ENCODE results near the gene DOK4.

Gene DOK4

GRCh38 chr16:57519796-57520360 is 33.6 kb upstream of the DOK4 start:
- peak; percentile 78 for DNase-seq (ENCODE audit: low spot score)

- no peak for DNase-seq (ENCODE audit: low spot score)
These were observed 32.6 kb upstream of the DOK4 start for GRCh38 chr16:57518922-57519321.

- DNase-seq (ENCODE audit: low spot score): no peak
These were observed 32.2 kb upstream of the DOK4 start for GRCh38 chr16:57518520-57518919.

DNA sequence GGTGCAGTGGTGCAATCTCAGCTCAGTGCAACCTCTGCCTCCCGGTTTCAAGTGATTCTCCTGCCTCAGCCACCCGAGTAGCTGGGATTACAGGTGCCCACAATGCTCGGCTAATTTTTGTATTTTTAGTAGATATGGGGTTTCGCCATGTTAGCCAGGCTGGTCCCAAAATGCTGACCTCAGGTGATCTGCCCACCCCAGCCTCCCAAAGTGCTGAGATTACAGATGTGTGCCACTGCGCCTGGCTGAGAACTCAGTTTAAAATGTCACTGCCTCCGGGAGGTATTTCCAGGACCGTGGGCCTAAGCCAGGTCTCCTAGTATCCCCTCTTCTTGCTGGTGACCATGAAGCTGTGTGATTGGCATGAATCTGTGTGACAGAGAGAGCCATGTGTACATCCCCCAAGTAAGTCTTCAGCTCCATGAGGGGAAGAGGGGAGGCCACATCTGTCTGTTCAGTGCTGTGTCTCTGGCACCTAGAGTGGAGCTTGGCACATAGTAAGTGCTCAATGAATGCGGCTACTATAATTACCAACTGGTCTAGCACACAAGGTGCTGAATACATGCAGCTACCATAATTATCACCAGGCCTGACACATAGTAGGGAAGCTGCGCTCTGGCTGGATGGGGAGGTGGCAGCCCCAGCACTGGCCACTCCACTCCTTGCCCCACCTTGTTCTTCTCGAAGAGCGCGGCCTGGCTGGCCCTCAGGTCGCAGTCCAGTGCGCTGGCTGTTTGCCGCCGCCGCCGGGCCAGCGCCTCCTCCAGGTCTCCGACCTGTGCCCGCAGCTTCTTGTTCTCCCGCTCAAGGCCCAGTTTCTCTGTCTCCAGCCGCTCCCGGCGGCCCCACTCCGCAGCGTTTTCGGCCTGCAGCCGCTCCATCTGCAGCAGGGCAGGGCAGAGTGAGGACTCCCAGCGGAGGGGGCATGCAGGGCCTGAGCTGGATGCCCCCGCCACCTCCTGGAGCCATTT is 31.4 kb upstream of the DOK4 start:
- no peak for DNase-seq (ENCODE audit: low spot score)

DNA sequence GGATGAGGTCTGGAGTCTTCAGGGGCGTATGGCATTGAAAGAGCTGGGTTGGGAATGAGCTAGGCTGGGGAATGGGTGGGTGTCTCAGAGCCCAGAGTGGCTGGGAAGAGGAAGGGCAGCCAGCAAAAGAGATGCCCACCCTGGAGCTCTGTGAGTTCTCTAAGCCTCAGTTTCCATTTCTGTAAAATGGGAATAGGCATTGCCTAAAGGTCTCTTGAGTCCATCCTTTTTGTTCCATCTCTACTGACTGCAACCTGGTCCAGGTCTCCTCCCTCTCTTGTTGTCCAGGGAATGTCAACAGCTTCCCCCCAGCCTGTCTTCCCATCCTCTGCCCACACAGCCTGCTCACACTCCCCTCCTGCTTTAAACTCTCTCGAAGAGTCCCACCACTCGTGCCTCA is 30.5 kb upstream of the DOK4 start:
- no peak for DNase-seq (ENCODE audit: low spot score)

- DNase-seq (ENCODE audit: low spot score): no peak
These were observed 30.0 kb upstream of the DOK4 start for GRCh38 chr16:57516176-57516725.

DNA sequence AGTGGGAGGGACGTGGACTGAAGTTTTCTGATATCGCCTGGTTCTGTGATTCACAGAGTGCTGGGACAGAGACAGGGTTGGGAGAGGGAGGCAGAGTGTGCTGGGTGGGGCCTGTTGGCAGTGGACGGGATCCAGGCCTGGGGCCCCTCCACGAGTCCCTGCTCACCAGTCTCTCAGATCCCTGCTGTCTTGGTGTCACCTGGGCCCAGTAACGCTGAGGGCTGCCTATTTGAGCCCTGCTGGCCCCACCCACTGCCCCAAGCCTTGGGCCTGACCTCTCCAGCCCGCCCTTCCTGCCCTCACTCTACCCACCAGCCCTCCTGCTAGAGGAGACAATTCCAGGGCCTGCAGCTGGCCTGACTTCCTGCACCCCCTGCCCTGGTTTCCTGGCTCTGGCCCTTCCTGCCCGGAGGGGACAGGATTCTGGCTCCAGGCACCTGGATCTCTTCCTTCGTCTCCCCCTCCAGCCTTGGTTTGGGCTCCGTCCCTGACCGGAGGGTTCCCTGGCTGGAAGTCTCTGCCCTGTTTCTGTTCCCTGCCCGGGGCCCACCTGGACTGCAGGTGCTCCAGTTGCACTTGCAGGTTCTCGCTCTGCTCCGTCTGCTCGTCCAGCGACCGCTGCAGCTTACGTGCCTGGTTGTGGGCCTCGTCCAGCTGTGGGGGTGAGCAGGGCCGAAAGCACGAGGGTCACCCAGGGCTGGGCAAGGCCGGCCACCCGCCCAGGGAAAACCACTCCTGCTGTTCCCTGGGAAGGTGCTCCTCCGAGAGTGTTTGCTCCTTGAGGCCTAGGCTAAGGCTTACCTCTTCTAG is 28.7 kb upstream of the DOK4 start:
- no peak for DNase-seq (ENCODE audit: low spot score)

DNA sequence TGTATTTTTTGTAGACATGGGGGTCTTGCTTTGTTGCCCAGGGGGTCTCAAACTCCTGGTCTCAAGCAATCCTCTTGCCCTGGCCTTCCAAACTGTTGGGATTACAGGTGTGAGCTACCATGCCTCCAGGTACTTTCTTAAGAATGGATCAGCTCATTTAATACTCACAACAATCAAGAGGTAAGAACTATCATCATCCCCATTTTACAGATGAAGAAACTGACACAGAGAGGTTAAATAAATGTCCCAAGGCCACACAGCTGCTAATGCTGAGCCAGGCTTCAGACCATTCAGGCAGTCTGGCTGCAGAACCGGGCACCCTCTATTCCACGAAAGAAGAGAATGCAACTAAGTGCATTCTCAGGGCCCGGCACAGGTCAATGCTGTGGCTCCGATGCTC is 28.1 kb upstream of the DOK4 start:
- no peak for DNase-seq (ENCODE audit: low spot score)

DNA sequence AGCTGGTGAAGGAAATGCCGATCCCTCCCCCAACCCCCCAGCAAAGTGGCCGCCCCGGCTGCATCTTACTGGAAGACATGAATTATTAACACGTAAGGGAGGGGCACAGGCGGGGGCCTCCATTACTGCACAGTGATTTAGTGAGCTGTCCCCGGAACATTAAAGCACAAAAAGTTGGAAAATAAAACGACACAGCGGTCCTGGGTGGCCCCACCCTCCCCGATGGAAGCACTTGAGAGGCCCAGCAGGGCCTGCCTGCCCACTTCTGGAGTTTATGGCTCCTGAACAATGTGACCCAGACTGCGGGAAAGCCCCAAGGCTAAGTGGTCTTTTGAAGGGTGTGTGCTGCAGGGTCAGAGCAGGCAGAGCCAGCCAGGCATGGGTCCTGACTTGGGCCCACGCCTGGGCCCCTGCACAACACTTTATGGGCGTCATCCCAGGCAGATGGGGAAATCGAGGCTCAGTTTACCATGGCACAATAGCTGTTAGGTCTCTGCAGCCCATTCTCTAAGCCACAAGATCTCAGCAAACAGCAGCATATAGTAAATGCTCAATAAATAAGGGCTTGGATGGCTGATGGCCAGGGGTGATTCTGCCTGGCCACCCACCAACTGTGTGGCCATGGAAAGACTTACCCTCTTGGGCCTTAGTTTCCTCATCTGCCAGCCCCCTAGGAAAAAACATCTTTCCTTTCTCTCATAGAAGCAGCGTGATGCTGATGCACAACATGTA is 27.2 kb upstream of the DOK4 start:
- DNase-seq (ENCODE audit: low spot score): no peak

DNA sequence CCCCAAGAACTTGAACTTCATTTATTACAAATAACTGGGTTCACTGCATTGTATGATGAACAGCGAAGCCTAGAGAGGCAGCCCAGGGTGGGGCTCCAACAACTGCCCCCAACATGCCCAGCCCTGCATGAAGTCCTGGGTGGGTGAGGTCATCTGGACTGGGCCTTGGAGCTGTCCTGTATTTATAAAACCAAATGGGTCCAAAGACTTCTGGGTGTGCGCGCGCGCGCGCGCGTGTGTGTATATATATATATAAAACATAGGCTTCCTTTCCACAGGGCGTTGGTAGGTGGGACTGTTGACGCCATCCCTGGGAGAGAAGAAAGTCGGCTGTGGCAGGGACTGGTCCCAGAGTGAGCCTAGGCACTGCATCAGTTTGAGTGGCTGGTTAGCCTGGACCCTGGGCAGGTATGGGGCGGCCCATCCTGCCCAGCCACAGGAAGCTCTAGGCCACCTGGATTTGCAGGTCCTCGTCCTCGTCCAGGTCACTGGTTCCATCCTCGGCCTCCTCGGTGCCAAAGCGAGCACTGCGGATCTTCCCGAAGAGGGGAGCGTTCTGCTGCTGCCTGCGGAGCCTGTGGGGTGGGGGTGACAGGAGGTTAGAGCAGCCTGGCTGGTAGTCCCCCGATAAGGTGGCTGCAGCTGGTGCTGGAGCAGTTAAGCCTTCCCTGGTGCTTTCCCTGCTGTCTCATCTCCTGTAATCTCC is 26.2 kb upstream of the DOK4 start:
- no peak for DNase-seq (ENCODE audit: low spot score)

DNA sequence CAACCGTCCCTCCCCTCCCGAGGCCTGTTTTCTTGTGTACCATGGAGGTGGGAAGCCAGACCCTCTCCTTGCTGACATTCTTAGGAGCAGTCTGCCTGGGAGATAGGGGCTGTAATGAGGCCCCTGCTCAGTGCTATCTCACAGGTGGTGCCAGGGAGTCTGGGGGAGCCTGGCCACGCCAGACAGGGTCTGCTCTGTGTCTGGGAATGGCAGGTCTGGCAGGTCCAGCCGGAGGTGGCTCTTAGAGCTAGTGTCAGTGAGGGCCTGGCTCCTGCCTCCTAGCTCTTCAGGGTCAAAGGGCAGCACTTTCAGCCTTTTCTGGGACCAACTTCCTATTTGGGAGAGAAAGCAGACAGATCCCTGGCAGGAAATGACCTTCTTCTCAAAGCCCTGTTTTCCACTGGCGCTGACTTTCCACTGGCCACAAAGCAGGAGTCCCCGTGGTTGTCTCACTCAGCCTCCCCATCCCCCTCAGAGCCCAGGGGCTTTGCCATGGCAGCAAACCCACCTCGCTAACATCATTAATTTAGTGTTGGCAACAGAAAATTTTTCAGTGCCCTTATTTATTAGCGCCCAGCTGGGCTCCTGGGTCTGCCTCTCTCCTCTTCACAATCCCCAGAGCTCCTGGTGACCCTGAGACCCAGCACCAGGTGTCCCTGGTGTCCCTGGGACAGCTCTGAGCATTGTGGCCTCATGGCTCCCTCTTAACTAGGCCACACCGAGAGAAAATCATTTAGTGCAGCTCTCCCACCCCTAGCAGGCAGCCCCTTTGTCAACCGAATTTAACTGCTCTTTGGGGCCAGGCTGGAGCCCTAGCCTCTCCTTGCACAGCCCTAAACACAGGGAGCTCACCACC is 24.0 kb upstream of the DOK4 start:
- DNase-seq (ENCODE audit: low spot score): no peak

- DNase-seq (ENCODE audit: low spot score): no peak
These were observed 23.1 kb upstream of the DOK4 start for GRCh38 chr16:57509231-57509923.

DNA sequence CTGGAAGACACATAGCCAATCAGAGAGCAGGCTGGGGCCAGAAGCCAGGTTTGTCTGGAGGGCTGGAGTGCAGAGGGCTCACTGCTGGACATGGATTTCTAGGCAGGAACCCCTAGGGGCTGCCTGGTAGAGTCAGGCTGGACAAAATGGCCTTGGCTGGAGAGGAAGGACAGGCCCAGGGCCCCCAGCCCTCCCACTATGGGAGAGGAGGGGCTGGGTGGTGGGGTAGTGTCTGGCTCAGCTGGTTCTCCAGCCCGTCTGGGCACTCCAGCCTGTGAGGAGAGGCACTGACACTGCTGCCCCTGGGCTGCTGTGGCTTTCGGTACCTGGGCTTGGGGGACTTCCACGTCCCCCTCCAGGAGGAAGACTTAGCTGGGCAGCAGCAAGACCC is 21.7 kb upstream of the DOK4 start:
- DNase-seq (ENCODE audit: low spot score): no peak

DNA sequence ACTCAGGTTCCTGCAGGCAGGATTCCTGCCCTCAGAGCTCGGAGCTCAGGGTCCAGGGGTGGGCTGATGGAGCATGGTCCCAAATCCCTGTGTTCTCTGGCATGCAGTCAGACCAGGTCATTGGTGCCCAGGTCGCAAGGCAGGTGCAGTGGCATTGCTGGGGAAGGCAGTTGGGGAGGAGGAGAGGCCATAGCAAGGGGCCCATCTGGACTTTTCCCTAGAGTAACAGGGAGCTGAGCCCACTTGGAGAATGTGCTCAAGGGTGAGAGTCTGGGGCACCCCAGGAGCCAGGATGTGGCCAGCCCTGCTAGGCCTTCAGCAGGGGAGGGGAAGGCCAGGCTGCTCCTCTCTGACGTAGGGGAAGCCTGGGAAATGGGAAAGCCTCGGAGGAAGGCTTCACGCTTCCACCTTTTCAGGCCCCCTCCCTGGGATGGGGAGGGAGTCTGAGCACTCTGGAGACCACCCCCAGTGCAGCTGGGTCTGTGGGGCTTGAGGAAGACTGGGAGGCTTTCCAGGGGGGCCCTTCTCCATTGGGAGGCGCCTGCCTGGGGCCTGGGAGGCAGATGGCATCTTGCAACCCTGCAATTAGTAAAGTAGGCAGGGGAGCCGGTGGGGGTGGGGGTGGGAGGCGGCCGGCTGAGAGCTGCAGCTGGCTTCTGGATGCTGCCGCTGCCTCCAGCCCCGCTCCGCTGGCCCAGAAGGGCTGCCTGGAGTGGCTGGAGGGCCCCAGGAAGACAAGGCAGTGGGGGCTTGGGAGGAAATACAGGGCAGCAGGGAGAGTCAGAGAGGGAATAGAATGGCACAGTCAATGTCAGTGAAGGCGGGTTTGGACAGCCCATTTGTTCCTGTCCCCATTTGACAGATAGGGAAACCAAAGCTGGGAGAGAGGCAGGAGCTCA is 21.1 kb upstream of the DOK4 start:
- no peak for DNase-seq (ENCODE audit: low spot score)

- DNase-seq (ENCODE audit: low spot score): no peak
These were observed 18.9 kb upstream of the DOK4 start for GRCh38 chr16:57505169-57505568.

DNA sequence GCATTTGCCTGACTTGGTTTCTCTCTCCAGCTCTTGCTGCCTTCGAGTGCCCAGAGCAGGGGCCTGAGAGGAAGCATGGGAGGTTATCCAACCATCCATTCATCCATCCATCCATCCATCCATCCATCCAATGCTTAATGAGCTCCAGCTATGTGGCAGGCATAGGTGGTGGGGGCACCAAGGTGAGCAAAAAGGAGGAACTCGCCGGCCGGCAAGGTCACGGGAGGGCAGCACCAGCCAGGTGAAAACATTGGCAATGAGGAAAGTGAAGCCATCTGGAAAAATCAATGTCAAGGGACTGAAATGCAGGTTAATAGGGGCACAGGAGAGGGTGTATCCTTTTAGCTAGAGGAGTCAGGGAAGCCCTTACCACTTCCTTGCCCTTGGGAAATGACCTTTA is 18.2 kb upstream of the DOK4 start:
- no peak for DNase-seq (ENCODE audit: low spot score)

DNA sequence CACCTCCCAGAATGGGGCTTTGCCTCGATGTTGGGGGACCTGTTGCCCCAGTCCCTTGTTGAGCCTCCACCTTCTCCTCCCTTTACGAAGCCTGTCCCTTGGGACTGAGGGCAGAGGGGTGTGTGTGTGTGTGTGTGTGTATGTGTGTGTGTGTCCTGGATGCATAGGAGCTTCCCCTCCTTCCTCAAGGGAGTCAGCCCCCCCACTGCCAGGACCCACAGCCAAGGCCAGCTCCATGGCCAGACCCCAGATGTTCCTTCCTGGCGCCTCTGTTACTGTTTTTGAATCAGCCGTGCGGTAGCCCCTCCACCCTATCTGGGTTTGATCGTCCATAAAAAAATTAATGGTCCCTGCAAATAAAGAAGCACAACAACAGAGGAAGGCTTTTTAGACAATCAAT is 17.7 kb upstream of the DOK4 start:
- no peak for DNase-seq (ENCODE audit: low spot score)

DNA sequence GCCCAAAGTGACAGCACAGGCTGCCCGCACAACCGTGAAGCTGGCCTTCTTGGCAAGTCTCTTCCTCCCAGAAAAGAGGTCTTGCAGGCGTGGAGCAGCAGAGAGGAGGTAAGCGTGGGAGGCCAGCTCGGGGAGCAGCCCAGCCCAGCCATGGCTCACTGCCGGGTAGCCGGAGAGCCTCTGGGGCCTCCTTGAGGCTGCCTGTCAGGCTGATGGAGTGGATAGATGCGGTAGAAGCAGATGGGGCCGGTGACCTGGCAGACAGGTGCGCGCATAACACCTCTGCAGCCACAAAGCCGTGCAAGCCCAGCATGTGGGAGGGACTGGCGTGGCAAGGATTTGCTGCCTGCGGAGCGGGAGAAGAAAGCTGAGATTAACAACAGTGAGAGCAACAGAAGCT is 17.1 kb upstream of the DOK4 start:
- peak; percentile 30 for DNase-seq (ENCODE audit: low spot score)

Data from cerebellar cortex (tissue), 1 donor.